ENCODE data around the gene EREG.

Gene EREG

GRCh38 chr4:74329307-74329706 is 35.6 kb upstream of the EREG start:
- no peak overlapping the region for H3K4me3 ChIP-seq (ENCODE audit: low read depth, low read length)
- no peak for TF ChIP-seq CTCF (IDR thresholded peaks at IDR 0.05; ENCODE audit: borderline replicate concordance, insufficient read depth, low read depth, low read length)

- no peak overlapping the region for H3K4me3 ChIP-seq (ENCODE audit: low read depth, low read length)
- no peak for TF ChIP-seq CTCF (IDR thresholded peaks at IDR 0.05; ENCODE audit: borderline replicate concordance, insufficient read depth, low read depth, low read length)
Observed at GRCh38 chr4:74330295-74330750, 34.6 kb upstream of the EREG start.

DNA sequence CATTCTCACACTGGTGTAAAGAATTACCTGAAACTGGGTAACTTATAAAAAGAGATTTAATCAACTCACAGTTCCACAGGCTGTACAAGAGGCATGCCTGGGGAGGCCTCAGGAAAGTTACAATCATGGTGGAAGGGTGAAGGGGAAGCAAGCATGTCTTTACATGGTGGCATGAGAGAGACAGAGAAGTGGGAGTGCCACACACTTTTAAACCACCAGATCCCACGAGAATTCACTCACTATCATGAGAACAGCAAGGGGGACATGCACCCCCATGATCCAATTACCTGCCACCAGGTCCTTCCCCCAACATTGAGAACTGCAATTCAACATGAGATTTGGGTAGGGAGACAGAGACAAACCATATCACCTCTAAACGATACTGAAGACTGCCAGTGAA is 33.7 kb upstream of the EREG start:
- TF ChIP-seq CTCF (IDR thresholded peaks at IDR 0.05; ENCODE audit: borderline replicate concordance, insufficient read depth, low read depth, low read length) = no peak
- H3K4me3 ChIP-seq (ENCODE audit: low read depth, low read length) = no peak overlapping the region

GRCh38 chr4:74331944-74332343 is 33.0 kb upstream of the EREG start:
- no peak for TF ChIP-seq CTCF (IDR thresholded peaks at IDR 0.05; ENCODE audit: borderline replicate concordance, insufficient read depth, low read depth, low read length)
- H3K4me3 ChIP-seq (ENCODE audit: low read depth, low read length) = no peak overlapping the region

GRCh38 chr4:74334636-74335035 is 30.3 kb upstream of the EREG start:
- H3K4me3 ChIP-seq (ENCODE audit: low read depth, low read length) = no peak overlapping the region
- no peak for TF ChIP-seq CTCF (IDR thresholded peaks at IDR 0.05; ENCODE audit: borderline replicate concordance, insufficient read depth, low read depth, low read length)

DNA sequence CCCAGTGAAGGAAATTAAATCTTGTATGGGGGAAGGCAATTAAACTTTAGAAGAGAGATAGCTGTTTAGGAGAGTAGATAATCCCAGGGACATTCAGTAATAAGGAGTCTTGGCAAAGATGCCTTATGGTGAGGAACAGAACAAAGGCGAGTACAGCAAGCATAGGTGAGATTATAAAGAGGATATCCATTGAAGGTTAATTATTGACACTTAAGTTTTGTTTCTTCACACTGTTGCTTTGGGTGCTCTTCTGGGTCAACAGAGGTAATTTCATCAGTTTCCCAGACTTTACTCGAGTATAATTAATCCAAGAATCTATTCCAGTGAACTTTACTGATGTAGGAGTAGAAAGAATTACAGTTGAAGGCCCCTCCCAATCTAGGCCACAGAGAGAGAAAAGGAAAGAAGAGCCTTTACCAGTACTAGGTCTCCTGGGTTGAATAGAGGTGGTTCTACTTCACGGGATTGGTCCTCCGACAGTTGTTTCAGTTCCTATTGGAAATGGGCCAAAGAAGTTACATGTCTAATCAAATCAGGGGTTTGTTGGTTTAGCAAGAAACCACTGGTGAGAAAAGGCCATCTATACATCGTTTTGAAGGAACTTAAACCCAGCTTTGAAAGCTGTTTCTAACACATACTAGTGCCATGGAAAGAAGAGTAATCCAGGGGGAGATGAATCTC is 29.5 kb upstream of the EREG start:
- no peak for TF ChIP-seq CTCF (IDR thresholded peaks at IDR 0.05; ENCODE audit: borderline replicate concordance, insufficient read depth, low read depth, low read length)
- no peak overlapping the region for H3K4me3 ChIP-seq (ENCODE audit: low read depth, low read length)

- no peak for TF ChIP-seq CTCF (IDR thresholded peaks at IDR 0.05; ENCODE audit: borderline replicate concordance, insufficient read depth, low read depth, low read length)
- no peak overlapping the region for H3K4me3 ChIP-seq (ENCODE audit: low read depth, low read length)
Observed at GRCh38 chr4:74338792-74339333, 26.1 kb upstream of the EREG start.
